BE2C (cell line): ENCODE data around the gene VPS41.

Source experiments
- DNase-seq: peaks from one replicate; pipeline ENCODE4 v3.0.0-alpha.2; 2020
- H3K27me3 ChIP-seq: fragments of 250-450 bp; sonication (Bioruptor Pico); 2 replicates; pipeline ENCODE4 v1.5.1; 2020; ENCODE audit warnings: mild to moderate bottlenecking
- H3K36me3 ChIP-seq: fragments of 250-450 bp; sonication (Bioruptor Pico); 2 replicates; pipeline ENCODE4 v1.5.1; 2020; ENCODE audit warnings: mild to moderate bottlenecking
- H3K4me1 ChIP-seq: fragments of 250-450 bp; sonication (Bioruptor Pico); 2 replicates; pipeline ENCODE4 v1.5.1; 2020
- H3K4me3 ChIP-seq: 2 replicates; pipeline ENCODE4 v1.5.1; 2011; ENCODE audit warnings: low read depth, low read length
- H3K9me3 ChIP-seq: fragments of 250-450 bp; sonication (Bioruptor Pico); 2 replicates; pipeline ENCODE4 v1.5.1; 2020
- CTCF ChIP-seq: IDR thresholded peaks from 2 replicates; pipeline ENCODE4 v1.5.1; 2012; ENCODE audit warnings: mild to moderate bottlenecking, low read depth, low read length

VPS41 gene

GRCh38 chr7:38744746-38745145 lies 164.2 kb downstream of the VPS41 start:
- Histone ChIP-seq H3K4me3 (no peak overlapping the region), H3K36me3 (no peaks in the 10 kb centered on the region), H3K27me3 (no peaks in the 10 kb centered on the region), H3K4me1 (no peaks in the 10 kb centered on the region), H3K9me3 (no peaks in the 10 kb centered on the region)
- DNase-seq, result no peak
- TF ChIP-seq CTCF, result no peak

GRCh38 chr7:38743899-38744298 lies 165.1 kb downstream of the VPS41 start:
- Histone ChIP-seq H3K27me3 (no peaks in the 10 kb centered on the region), H3K4me3 (no peak overlapping the region), H3K9me3 (no peaks in the 10 kb centered on the region), H3K36me3 (no peaks in the 10 kb centered on the region), H3K4me1 (no peaks in the 10 kb centered on the region)
- no peak for TF ChIP-seq CTCF
- DNase-seq, result no peak

- no peaks in the 10 kb centered on the region for H3K4me1 ChIP-seq
- TF ChIP-seq CTCF, result no peak
- H3K4me3 ChIP-seq, result no peak overlapping the region
- no peak for DNase-seq
- no peaks in the 10 kb centered on the region for H3K27me3 ChIP-seq
- no peaks in the 10 kb centered on the region for H3K9me3 ChIP-seq
- no peaks in the 10 kb centered on the region for H3K36me3 ChIP-seq
These were observed 168.9 kb downstream of the VPS41 start for GRCh38 chr7:38740041-38740440.

- Histone ChIP-seq H3K4me1 (no peaks in the 10 kb centered on the region), H3K9me3 (no peaks in the 10 kb centered on the region), H3K36me3 (no peaks in the 10 kb centered on the region), H3K27me3 (no peaks in the 10 kb centered on the region), H3K4me3 (no peak overlapping the region)
- DNase-seq, result no peak
- TF ChIP-seq CTCF, result no peak
These were observed 172.9 kb downstream of the VPS41 start for GRCh38 chr7:38736138-38736537.

GRCh38 chr7:38731215-38731614 lies 177.8 kb downstream of the VPS41 start:
- H3K27me3 ChIP-seq, result no peaks in the 10 kb centered on the region
- H3K4me3 ChIP-seq, result no peak overlapping the region
- no peak for DNase-seq
- H3K4me1 ChIP-seq, result no peaks in the 10 kb centered on the region
- no peaks in the 10 kb centered on the region for H3K9me3 ChIP-seq
- no peaks in the 10 kb centered on the region; the same call in 1 of the 2 replicates for H3K36me3 ChIP-seq
- TF ChIP-seq CTCF, result no peak

- Histone ChIP-seq H3K4me1 (no peaks in the 10 kb centered on the region), H3K27me3 (no peaks in the 10 kb centered on the region), H3K4me3 (no peak overlapping the region), H3K9me3 (no peaks in the 10 kb centered on the region), H3K36me3 (no peaks in the 10 kb centered on the region; the same call in 1 of the 2 replicates)
- no peak for DNase-seq
- TF ChIP-seq CTCF, result no peak
These were observed 180.8 kb downstream of the VPS41 start for GRCh38 chr7:38728145-38728544.
